Measurements from ENCODE around the gene VAC14. TPM values are rescaled to one million over a fixed set of nuclear protein-coding genes. Genes with fewer than 3 reads are reported as not detected.

Gene VAC14
- total and polyA plus RNA-seq, 9 donors, result 19.5 to 28.9 (median 25.2) TPM

GRCh38 chr16:70738083-70738977, 62.6 kb downstream of the VAC14 start:
- peak; percentile 85 for DNase-seq
- WGBS (ENCODE audit: insufficient coverage), result 40% methylated on average over 16 of the region's 22 CpGs
- Histone ChIP-seq H3K4me1 (ENCODE audit: control insufficient read depth, insufficient read depth, low read length) (peaks cover 70% of the 10 kb centered on the region), H3K27me3 (ENCODE audit: control insufficient read depth, insufficient read depth, low read length) (no peaks in the 10 kb centered on the region), H3K36me3 (ENCODE audit: control insufficient read depth, insufficient read depth, low read length) (peaks cover 23% of the 10 kb centered on the region), H3K4me3 (ENCODE audit: low read length) (no peak overlapping the region), H3K27ac (ENCODE audit: low read length) (peak overlapping the region; percentile 95), H3K9me3 (replicated peaks; ENCODE audit: control insufficient read depth, low read depth, low read length) (no peaks in the 10 kb centered on the region)

- H3K27me3 ChIP-seq (ENCODE audit: control insufficient read depth, insufficient read depth, low read length), result no peaks in the 10 kb centered on the region
- H3K4me3 ChIP-seq (ENCODE audit: low read length), result no peak overlapping the region
- peak; percentile 97 for DNase-seq
- H3K9me3 ChIP-seq (replicated peaks; ENCODE audit: control insufficient read depth, low read depth, low read length), result no peaks in the 10 kb centered on the region
- 12% methylated on average over 16 of the region's 21 CpGs for WGBS (ENCODE audit: insufficient coverage)
- peaks cover 17% of the 10 kb centered on the region for H3K36me3 ChIP-seq (ENCODE audit: control insufficient read depth, insufficient read depth, low read length)
- peaks cover 70% of the 10 kb centered on the region for H3K4me1 ChIP-seq (ENCODE audit: control insufficient read depth, insufficient read depth, low read length)
- H3K27ac ChIP-seq (ENCODE audit: low read length), result peak overlapping the region; percentile 95
Observed at GRCh38 chr16:70737377-70738082, 63.4 kb downstream of the VAC14 start.

- Histone ChIP-seq H3K4me3 (ENCODE audit: low read length) (no peak overlapping the region), H3K36me3 (ENCODE audit: control insufficient read depth, insufficient read depth, low read length) (peaks cover 10% of the 10 kb centered on the region), H3K9me3 (replicated peaks; ENCODE audit: control insufficient read depth, low read depth, low read length) (no peaks in the 10 kb centered on the region), H3K4me1 (ENCODE audit: control insufficient read depth, insufficient read depth, low read length) (peaks cover 67% of the 10 kb centered on the region), H3K27me3 (ENCODE audit: control insufficient read depth, insufficient read depth, low read length) (no peaks in the 10 kb centered on the region), H3K27ac (ENCODE audit: low read length) (peak overlapping the region; percentile 95)
- peak; percentile 46 for DNase-seq
- 48% methylated on average over 12 of the region's 18 CpGs for WGBS (ENCODE audit: insufficient coverage)
Observed at GRCh38 chr16:70736465-70737376, 64.2 kb downstream of the VAC14 start.

GRCh38 chr16:70735141-70735979, 65.6 kb downstream of the VAC14 start:
- 11% methylated on average over 9 of the region's 13 CpGs for WGBS (ENCODE audit: insufficient coverage)
- Histone ChIP-seq H3K27ac (ENCODE audit: low read length) (peak overlapping the region; percentile 95), H3K27me3 (ENCODE audit: control insufficient read depth, insufficient read depth, low read length) (no peaks in the 10 kb centered on the region), H3K4me1 (ENCODE audit: control insufficient read depth, insufficient read depth, low read length) (peaks cover 64% of the 10 kb centered on the region), H3K4me3 (ENCODE audit: low read length) (no peak overlapping the region), H3K36me3 (ENCODE audit: control insufficient read depth, insufficient read depth, low read length) (peaks cover 6% of the 10 kb centered on the region), H3K9me3 (replicated peaks; ENCODE audit: control insufficient read depth, low read depth, low read length) (no peaks in the 10 kb centered on the region)
- peak; percentile 96 for DNase-seq

GRCh38 chr16:70734522-70735095, 66.3 kb downstream of the VAC14 start:
- H3K27me3 ChIP-seq (ENCODE audit: control insufficient read depth, insufficient read depth, low read length), result no peaks in the 10 kb centered on the region
- WGBS (ENCODE audit: insufficient coverage), result 29% methylated on average over 3 of the region's 4 CpGs

GRCh38 chr16:70730944-70731343, 70.0 kb downstream of the VAC14 start:
- H3K36me3 ChIP-seq (ENCODE audit: control insufficient read depth, insufficient read depth, low read length), result peaks cover 18% of the 10 kb centered on the region
- WGBS (ENCODE audit: insufficient coverage), result 100% methylated on average over 1 of the region's 3 CpGs
- peak; percentile 43 for DNase-seq
- no peaks in the 10 kb centered on the region for H3K27me3 ChIP-seq (ENCODE audit: control insufficient read depth, insufficient read depth, low read length)
- H3K4me1 ChIP-seq (ENCODE audit: control insufficient read depth, insufficient read depth, low read length), result peaks cover 73% of the 10 kb centered on the region
- no peak overlapping the region for H3K4me3 ChIP-seq (ENCODE audit: low read length)
- H3K27ac ChIP-seq (ENCODE audit: low read length), result peak overlapping the region; percentile 75
- H3K9me3 ChIP-seq (replicated peaks; ENCODE audit: control insufficient read depth, low read depth, low read length), result no peaks in the 10 kb centered on the region

More at GRCh38 chr16:70734522-70735095, 66.3 kb downstream of the VAC14 start:
- peak; percentile 70 for DNase-seq
- Histone ChIP-seq H3K27ac (ENCODE audit: low read length) (peak overlapping the region; percentile 95), H3K36me3 (ENCODE audit: control insufficient read depth, insufficient read depth, low read length) (peaks cover 6% of the 10 kb centered on the region), H3K4me3 (ENCODE audit: low read length) (no peak overlapping the region), H3K4me1 (ENCODE audit: control insufficient read depth, insufficient read depth, low read length) (peaks cover 70% of the 10 kb centered on the region), H3K9me3 (replicated peaks; ENCODE audit: control insufficient read depth, low read depth, low read length) (no peaks in the 10 kb centered on the region)

- Histone ChIP-seq H3K36me3 (ENCODE audit: control insufficient read depth, insufficient read depth, low read length) (peaks cover 18% of the 10 kb centered on the region), H3K4me1 (ENCODE audit: control insufficient read depth, insufficient read depth, low read length) (peaks cover 73% of the 10 kb centered on the region), H3K27me3 (ENCODE audit: control insufficient read depth, insufficient read depth, low read length) (no peaks in the 10 kb centered on the region), H3K9me3 (replicated peaks; ENCODE audit: control insufficient read depth, low read depth, low read length) (no peaks in the 10 kb centered on the region), H3K4me3 (ENCODE audit: low read length) (no peak overlapping the region), H3K27ac (ENCODE audit: low read length) (peak overlapping the region; percentile 75)
- 43% methylated on average over 7 of the region's 7 CpGs for WGBS (ENCODE audit: insufficient coverage)
- peak; percentile 77 for DNase-seq
Observed at GRCh38 chr16:70730031-70730430, 70.9 kb downstream of the VAC14 start.

- Histone ChIP-seq H3K9me3 (replicated peaks; ENCODE audit: control insufficient read depth, low read depth, low read length) (no peaks in the 10 kb centered on the region), H3K27ac (ENCODE audit: low read length) (no peak overlapping the region), H3K36me3 (ENCODE audit: control insufficient read depth, insufficient read depth, low read length) (peaks cover 18% of the 10 kb centered on the region), H3K27me3 (ENCODE audit: control insufficient read depth, insufficient read depth, low read length) (no peaks in the 10 kb centered on the region), H3K4me3 (ENCODE audit: low read length) (no peak overlapping the region), H3K4me1 (ENCODE audit: control insufficient read depth, insufficient read depth, low read length) (peaks cover 75% of the 10 kb centered on the region)
- DNase-seq, result no peak
- WGBS (ENCODE audit: insufficient coverage), result 85% methylated on average over 8 of the region's 8 CpGs
Observed at GRCh38 chr16:70729292-70729691, 71.7 kb downstream of the VAC14 start.

- Histone ChIP-seq H3K9me3 (replicated peaks; ENCODE audit: control insufficient read depth, low read depth, low read length) (no peaks in the 10 kb centered on the region), H3K4me1 (ENCODE audit: control insufficient read depth, insufficient read depth, low read length) (peaks cover 80% of the 10 kb centered on the region), H3K27me3 (ENCODE audit: control insufficient read depth, insufficient read depth, low read length) (no peaks in the 10 kb centered on the region), H3K36me3 (ENCODE audit: control insufficient read depth, insufficient read depth, low read length) (peaks cover 19% of the 10 kb centered on the region), H3K4me3 (ENCODE audit: low read length) (no peak overlapping the region), H3K27ac (ENCODE audit: low read length) (no peak overlapping the region)
- no peak for DNase-seq
- 83% methylated on average over 6 of the region's 9 CpGs for WGBS (ENCODE audit: insufficient coverage)
Observed at GRCh38 chr16:70728150-70728549, 72.8 kb downstream of the VAC14 start.

Measured in muscle of leg (tissue), 11 donors.